SK-N-MC (cell line): Measurements from ENCODE around the gene IQCB1.

Experiments
- EZH2 ChIP-seq: fragments of 200-600 bp; sonication (generic); IDR thresholded peaks from one replicate; pipeline ENCODE4 v1.6.1; 2017; ENCODE audit warnings: antibody characterized with exemption
- FOXP2 ChIP-seq: optimal IDR thresholded peaks from 2 replicates; pipeline ENCODE3; 2011; ENCODE audit warnings: mild to moderate bottlenecking, moderate library complexity; ENCODE audit not compliant: insufficient read depth; ENCODE audit errors: extremely low read length, control extremely low read depth
- POLR2AphosphoS5 ChIP-seq: IDR thresholded peaks from 2 replicates; pipeline ENCODE4 v1.6.1; 2012; ENCODE audit warnings: mild to moderate bottlenecking, low read depth, low read length, borderline replicate concordance

- TF ChIP-seq EZH2 (no peak), POLR2AphosphoS5 (no peak), FOXP2 (no peak)
Observed at GRCh38 chr3:121817753-121818152, 17.1 kb downstream of the IQCB1 start.
